ENCODE measurements around the gene TRMT112.

DNA sequence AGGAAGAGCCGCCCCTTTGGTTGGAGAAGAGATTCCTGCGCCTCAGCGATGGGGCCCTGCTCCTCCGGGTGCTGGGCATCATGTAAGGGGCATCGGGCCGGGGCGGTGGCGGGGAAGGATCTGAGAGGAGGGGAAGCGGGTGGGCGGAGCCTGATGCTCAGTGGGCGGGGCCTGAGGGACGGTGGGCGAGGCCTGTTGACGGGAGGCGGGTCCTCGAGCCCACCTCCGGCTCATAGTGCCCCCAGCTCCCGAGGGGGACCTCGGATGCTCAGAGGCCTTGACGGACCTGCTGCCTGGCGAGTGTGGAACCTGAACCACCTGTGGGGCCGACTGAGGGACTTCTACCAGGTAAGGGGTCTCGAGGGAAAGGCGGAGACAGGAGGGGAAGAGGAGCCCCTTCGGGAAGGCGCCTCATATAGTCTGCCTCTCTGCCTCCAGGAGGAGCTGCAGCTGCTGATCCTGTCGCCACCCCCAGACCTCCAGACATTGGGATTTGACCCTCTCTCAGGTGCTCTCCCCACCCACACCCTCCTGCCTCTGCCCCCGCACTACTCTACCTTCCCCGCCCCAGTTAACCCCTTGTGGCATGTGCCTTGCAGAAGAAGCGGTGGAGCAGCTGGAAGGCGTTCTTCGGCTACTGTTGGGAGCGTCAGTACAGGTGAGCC is 23.4 kb upstream of the TRMT112 start:
- TF ChIP-seq POLR2A (IDR thresholded peaks at IDR 0.05; ENCODE audit: extremely low read depth, insufficient read length), result no peak
- TF ChIP-seq, protein P1, sequence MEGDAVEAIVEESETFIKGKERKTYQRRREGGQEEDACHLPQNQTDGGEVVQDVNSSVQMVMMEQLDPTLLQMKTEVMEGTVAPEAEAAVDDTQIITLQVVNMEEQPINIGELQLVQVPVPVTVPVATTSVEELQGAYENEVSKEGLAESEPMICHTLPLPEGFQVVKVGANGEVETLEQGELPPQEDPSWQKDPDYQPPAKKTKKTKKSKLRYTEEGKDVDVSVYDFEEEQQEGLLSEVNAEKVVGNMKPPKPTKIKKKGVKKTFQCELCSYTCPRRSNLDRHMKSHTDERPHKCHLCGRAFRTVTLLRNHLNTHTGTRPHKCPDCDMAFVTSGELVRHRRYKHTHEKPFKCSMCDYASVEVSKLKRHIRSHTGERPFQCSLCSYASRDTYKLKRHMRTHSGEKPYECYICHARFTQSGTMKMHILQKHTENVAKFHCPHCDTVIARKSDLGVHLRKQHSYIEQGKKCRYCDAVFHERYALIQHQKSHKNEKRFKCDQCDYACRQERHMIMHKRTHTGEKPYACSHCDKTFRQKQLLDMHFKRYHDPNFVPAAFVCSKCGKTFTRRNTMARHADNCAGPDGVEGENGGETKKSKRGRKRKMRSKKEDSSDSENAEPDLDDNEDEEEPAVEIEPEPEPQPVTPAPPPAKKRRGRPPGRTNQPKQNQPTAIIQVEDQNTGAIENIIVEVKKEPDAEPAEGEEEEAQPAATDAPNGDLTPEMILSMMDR (IDR thresholded peaks at IDR 0.05; ENCODE audit: low read depth, low read length), result no peak

All from NB4 (cell line).